Effector memory CD4-positive, alpha-beta T cell (primary cell): Measurements from ENCODE around the gene ABLIM2.

Source experiments
- DNase-seq, 3 donors: peaks; one replicate each; pipeline ENCODE4 v3.0.0-alpha.2; 2020
- H3K27ac ChIP-seq: 2 replicates; pipeline ENCODE4 v1.7.0; 2013; ENCODE audit warnings: mild to moderate bottlenecking, low read length, moderate library complexity; ENCODE audit not compliant: insufficient read depth, poor library complexity, severe bottlenecking
- H3K27me3 ChIP-seq: replicated peaks from 2 replicates; pipeline ENCODE4 v1.7.0; 2013; ENCODE audit warnings: mild to moderate bottlenecking, low read length; ENCODE audit not compliant: insufficient read depth, control insufficient read depth, poor library complexity, severe bottlenecking
- H3K36me3 ChIP-seq: 2 replicates; pipeline ENCODE4 v1.7.0; 2013; ENCODE audit warnings: mild to moderate bottlenecking, low read length, moderate library complexity; ENCODE audit not compliant: control insufficient read depth, insufficient read depth
- H3K4me1 ChIP-seq: 2 replicates; pipeline ENCODE4 v1.7.0; 2013; ENCODE audit warnings: low read length, mild to moderate bottlenecking; ENCODE audit not compliant: control insufficient read depth, insufficient read depth, poor library complexity, severe bottlenecking
- H3K4me3 ChIP-seq: 2 replicates; pipeline ENCODE4 v1.7.0; 2013; ENCODE audit warnings: low read length, low read depth, mild to moderate bottlenecking; ENCODE audit not compliant: insufficient read depth, poor library complexity, severe bottlenecking
- H3K9me3 ChIP-seq: 2 replicates; pipeline ENCODE4 v1.7.0; 2013; ENCODE audit warnings: mild to moderate bottlenecking, low read length, moderate library complexity; ENCODE audit not compliant: control insufficient read depth

The ABLIM2 gene

GRCh38 chr4:8182858-8183725 is 24.5 kb upstream of the ABLIM2 start:
- H3K4me3 ChIP-seq = no peak overlapping the region
- H3K36me3 ChIP-seq = no peaks in the 10 kb centered on the region
- H3K27ac ChIP-seq = no peak overlapping the region
- no peaks in the 10 kb centered on the region for H3K27me3 ChIP-seq
- no peaks in the 10 kb centered on the region for H3K9me3 ChIP-seq
- H3K4me1 ChIP-seq = no peaks in the 10 kb centered on the region
- DNase-seq = no peak

GRCh38 chr4:8182294-8182693 is 23.7 kb upstream of the ABLIM2 start:
- Histone ChIP-seq H3K27me3 (no peaks in the 10 kb centered on the region), H3K36me3 (no peaks in the 10 kb centered on the region), H3K4me1 (no peaks in the 10 kb centered on the region), H3K4me3 (no peak overlapping the region), H3K9me3 (no peaks in the 10 kb centered on the region), H3K27ac (no peak overlapping the region)
- no peak for DNase-seq

GRCh38 chr4:8181844-8182243 is 23.2 kb upstream of the ABLIM2 start:
- H3K27ac ChIP-seq = no peak overlapping the region
- H3K4me1 ChIP-seq = no peaks in the 10 kb centered on the region
- no peak for DNase-seq
- H3K9me3 ChIP-seq = no peaks in the 10 kb centered on the region
- H3K36me3 ChIP-seq = no peaks in the 10 kb centered on the region
- no peaks in the 10 kb centered on the region for H3K27me3 ChIP-seq
- no peak overlapping the region for H3K4me3 ChIP-seq

- Histone ChIP-seq H3K27me3 (no peaks in the 10 kb centered on the region), H3K9me3 (no peaks in the 10 kb centered on the region), H3K36me3 (no peaks in the 10 kb centered on the region), H3K4me1 (no peaks in the 10 kb centered on the region), H3K27ac (no peak overlapping the region), H3K4me3 (no peak overlapping the region)
- no peak for DNase-seq
Measured at GRCh38 chr4:8181119-8181518, 22.5 kb upstream of the ABLIM2 start.

GRCh38 chr4:8180310-8181093 is 21.9 kb upstream of the ABLIM2 start:
- Histone ChIP-seq H3K27ac (no peak overlapping the region), H3K27me3 (no peaks in the 10 kb centered on the region), H3K4me3 (no peak overlapping the region), H3K4me1 (no peaks in the 10 kb centered on the region), H3K36me3 (no peaks in the 10 kb centered on the region), H3K9me3 (no peaks in the 10 kb centered on the region)
- DNase-seq = no peak

- H3K27ac ChIP-seq = no peak overlapping the region
- no peak for DNase-seq
Measured at GRCh38 chr4:8179771-8180170, 21.2 kb upstream of the ABLIM2 start.

GRCh38 chr4:8179074-8179473 is 20.5 kb upstream of the ABLIM2 start:
- Histone ChIP-seq H3K4me3 (no peak overlapping the region), H3K27ac (no peak overlapping the region), H3K9me3 (no peaks in the 10 kb centered on the region), H3K27me3 (no peaks in the 10 kb centered on the region), H3K4me1 (no peaks in the 10 kb centered on the region), H3K36me3 (no peaks in the 10 kb centered on the region)
- DNase-seq = no peak

More at GRCh38 chr4:8179771-8180170, 21.2 kb upstream of the ABLIM2 start:
- Histone ChIP-seq H3K4me1 (no peaks in the 10 kb centered on the region), H3K27me3 (no peaks in the 10 kb centered on the region), H3K36me3 (no peaks in the 10 kb centered on the region), H3K4me3 (no peak overlapping the region), H3K9me3 (no peaks in the 10 kb centered on the region)

- Histone ChIP-seq H3K27me3 (no peaks in the 10 kb centered on the region), H3K27ac (no peak overlapping the region), H3K4me1 (no peaks in the 10 kb centered on the region), H3K9me3 (no peaks in the 10 kb centered on the region), H3K4me3 (no peak overlapping the region), H3K36me3 (no peaks in the 10 kb centered on the region)
- no peak for DNase-seq
Measured at GRCh38 chr4:8177956-8178355, 19.3 kb upstream of the ABLIM2 start.

- no peaks in the 10 kb centered on the region for H3K9me3 ChIP-seq
- DNase-seq = no peak
- H3K4me3 ChIP-seq = no peak overlapping the region
Measured at GRCh38 chr4:8177552-8177951, 18.9 kb upstream of the ABLIM2 start.

More at GRCh38 chr4:8177552-8177951, 18.9 kb upstream of the ABLIM2 start:
- no peaks in the 10 kb centered on the region for H3K4me1 ChIP-seq
- H3K27me3 ChIP-seq = no peaks in the 10 kb centered on the region
- H3K36me3 ChIP-seq = no peaks in the 10 kb centered on the region
- no peak overlapping the region for H3K27ac ChIP-seq
